Small intestine (tissue), 4 donors: ENCODE measurements around the gene RPS25. TPM values are rescaled to one million over a fixed set of nuclear protein-coding genes. Genes with fewer than 3 reads are reported as not detected.

Source experiments
- polyA plus RNA-seq, 4 donors: library from polyadenylated mRNA; stranded (reverse) in 3 of 4; unstranded in 1 of 4; fragments of 200-250 nt in 3 of 4; fragments of 120-200 nt in 1 of 4; gene quantifications; one replicate each; pipeline versions ENCODE4 v1.2.1 to v1.2.3, GENCODE V29; 2013
- donor health status: healthy with polysubstance abuse.
- donor health status: Bipolar disorder and iron deficiency.
- donor health status: healthy.

Gene RPS25
- polyA plus RNA-seq, 4 donors, result 1,156 to 2,444 (median 1,720) TPM

Other genes with a start within 250 kb of the RPS25 start
- gene DDX6, start 227.2 kb downstream of the RPS25 start, polyA plus RNA-seq, result 10 to 100 TPM; 16.1 to 72.1 (median 22.2) TPM
- under 1 TPM; 0.15 to 0.61 (median 0.38) TPM for gene CXCR5, start 134.5 kb downstream of the RPS25 start, polyA plus RNA-seq
- 10 to 100 TPM; 11.6 to 29.6 (median 18.9) TPM for gene BCL9L, start 92.4 kb downstream of the RPS25 start, polyA plus RNA-seq
- under 1 TPM in 1 of 4 donors, not detected in 3; 0.04 TPM for gene UPK2, start 62.0 kb downstream of the RPS25 start, polyA plus RNA-seq
- not detected for gene FOXR1, start 46.6 kb downstream of the RPS25 start, polyA plus RNA-seq
- 10 to 100 TPM; 12.9 to 50.1 (median 28.6) TPM for gene CENATAC, start 20.2 kb downstream of the RPS25 start, polyA plus RNA-seq
- gene TRAPPC4, start 423 bp upstream of the RPS25 start, polyA plus RNA-seq, result 100 to 1,000 TPM in 1 of 4 donors, 10 to 100 TPM in 3; 59.1 to 103 (median 79.7) TPM
- gene SLC37A4, start 12.5 kb upstream of the RPS25 start, polyA plus RNA-seq, result 100 to 1,000 TPM in 2 of 4 donors, 10 to 100 TPM in 2; 57.9 to 250 (median 96.9) TPM
- gene HYOU1, start 38.9 kb upstream of the RPS25 start, polyA plus RNA-seq, result 100 to 1,000 TPM in 1 of 4 donors, 10 to 100 TPM in 3; 17.4 to 127 (median 53.3) TPM
- gene VPS11, start 49.5 kb upstream of the RPS25 start, polyA plus RNA-seq, result 10 to 100 TPM; 26.0 to 56.4 (median 40.9) TPM
- gene HMBS, start 66.5 kb upstream of the RPS25 start, polyA plus RNA-seq, result 10 to 100 TPM; 18.4 to 45.3 (median 20.5) TPM
- 10 to 100 TPM; 10.8 to 51.2 (median 30.5) TPM for gene DPAGT1, start 83.5 kb upstream of the RPS25 start, polyA plus RNA-seq
- gene C2CD2L, start 89.0 kb upstream of the RPS25 start, polyA plus RNA-seq, result 10 to 100 TPM; 14.9 to 21.7 (median 17.8) TPM
- 10 to 100 TPM; 12.3 to 37.5 (median 19.3) TPM for gene HINFP, start 103.2 kb upstream of the RPS25 start, polyA plus RNA-seq
- under 1 TPM in 3 of 4 donors, not detected in 1; 0.27 to 0.73 (median 0.34) TPM for gene ABCG4, start 130.7 kb upstream of the RPS25 start, polyA plus RNA-seq
- 10 to 100 TPM in 1 of 4 donors, 1 to 10 TPM in 3; 3.5 to 13.0 (median 6.6) TPM for gene NLRX1, start 150.4 kb upstream of the RPS25 start, polyA plus RNA-seq
- gene NHERF4, start 167.1 kb upstream of the RPS25 start, polyA plus RNA-seq, result 100 to 1,000 TPM in 2 of 4 donors, 10 to 100 TPM in 2; 33.6 to 258 (median 98.5) TPM
- gene CBL, start 188.0 kb upstream of the RPS25 start, polyA plus RNA-seq, result 10 to 100 TPM in 1 of 4 donors, 1 to 10 TPM in 3; 2.2 to 10.1 (median 4.3) TPM